Left ventricle myocardium superior (tissue), 1 donor: Measurements from ENCODE around the gene STARD9. TPM values are rescaled to one million over a fixed set of nuclear protein-coding genes. Genes with fewer than 3 reads are reported as not detected.
"Not testable (repeated sequence)": the region's sequence is repeated elsewhere in the genome, so short reads cannot be mapped to it uniquely, and the experiment has no call there.

ENCODE experiments used
- ATAC-seq: fragments of 200-7000 bp; cut with Tn5 transposase; one replicate; pipeline ENCODE4 v1.9.1; 2020; ENCODE audit warnings: mild to moderate bottlenecking, moderate library complexity
- DNase-seq: peaks from one replicate; pipeline ENCODE4 v3.0.0-alpha.2; 2020
- intact Hi-C: fragments of 100-400 bp; cut with micrococcal nuclease; formaldehyde crosslinking; loops from one replicate; pipeline ENCODE4 v1.11.0; 2022
- long read RNA-seq: library from polyadenylated mRNA; unstranded; transcript quantifications from one replicate; pipeline ENCODE4 v2.0.0, GENCODE V29; 2021
- total RNA-seq: library from RNA; stranded (reverse); fragmentation: NEBNext Ultra II Directional; extraction: Animal tissue kit (Norgen Biotek cat#: 25700); gene quantifications from one replicate; pipeline ENCODE4 v1.2.1, GENCODE V29; 2021
- donor health status: DM: no; HTN: yes; CAD: no; lungs with severe emphysema.

Gene STARD9
- total RNA-seq: 6.9 TPM
- long read RNA-seq, partial matches to known transcripts: 3 of 6 reads
- long read RNA-seq, other reads (novel, unspliced or antisense): 3 of 6 reads

- intact Hi-C loops: no loop called here
- peak; percentile 94 for ATAC-seq
- DNase-seq: peak; percentile 99
Observed at GRCh38 chr15:42575188-42576039, at the start of gene STARD9. STARD9 (plus strand) TSS chr15:42575606; CDS start chr15:42575716, 110 bp downstream.

DNA sequence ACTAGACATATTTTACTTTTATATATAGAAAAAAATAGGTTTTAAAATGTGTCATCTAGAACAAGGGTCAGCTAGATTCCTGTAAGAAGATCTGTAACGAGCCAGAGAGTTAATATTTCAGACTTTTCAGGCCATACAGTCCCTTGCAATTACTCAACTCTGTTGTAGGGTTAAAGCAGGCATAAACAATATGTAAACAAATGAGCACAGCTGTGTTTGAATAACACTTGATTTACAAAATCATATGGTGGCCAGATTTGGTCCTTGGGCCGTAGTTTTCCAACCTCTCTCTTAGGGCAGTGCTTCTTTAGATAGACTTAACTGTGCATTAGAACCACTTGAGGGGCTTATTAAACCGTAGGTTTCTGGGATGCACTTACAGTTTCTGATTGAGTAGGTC, 46.4 kb upstream of the STARD9 start:
- DNase-seq (no peak), ATAC-seq (no peak)
- intact Hi-C loops: no loop called here

GRCh38 chr15:42533246-42533645, 42.2 kb upstream of the STARD9 start:
- ATAC-seq (no peak), DNase-seq (no peak)
- intact Hi-C loops: no loop called here

DNA sequence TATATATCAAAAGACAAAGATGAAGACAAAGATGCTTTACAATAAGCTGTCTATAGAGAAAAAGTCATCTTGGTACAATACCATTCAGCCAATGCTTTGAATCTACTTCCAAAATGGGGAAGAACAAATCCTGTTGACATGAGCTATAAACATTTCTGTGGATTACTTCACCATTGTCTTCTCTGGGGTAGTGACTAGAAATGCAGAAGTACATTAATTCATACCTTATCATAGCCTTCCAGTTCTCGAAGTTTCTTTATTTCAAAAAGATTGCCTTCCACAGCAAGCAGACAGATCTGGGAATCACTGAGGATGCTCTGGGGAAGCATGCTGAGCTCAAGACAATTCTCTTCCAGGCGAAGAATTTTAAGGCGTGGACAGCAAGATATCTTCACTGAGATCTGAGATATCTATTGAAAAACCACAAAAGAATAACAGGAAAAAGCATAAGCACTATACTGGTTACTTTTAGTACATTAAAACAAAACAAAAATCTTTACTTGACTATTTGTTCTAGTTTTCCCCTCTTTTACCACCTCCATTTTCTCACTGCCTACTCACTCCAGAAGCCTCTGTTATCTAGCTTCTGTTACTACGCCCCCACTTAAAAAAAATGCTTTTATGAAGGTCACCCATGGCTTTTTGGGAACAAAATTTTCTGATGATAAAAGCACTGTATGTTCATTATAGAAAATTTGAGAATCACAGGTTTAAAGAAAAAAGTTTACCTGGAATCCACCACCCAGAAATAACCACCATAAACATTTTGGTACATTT, 30.4 kb upstream of the STARD9 start:
- ATAC-seq: no peak
- no peak for DNase-seq
- intact Hi-C loops: loop anchor here (10.0 kb wide), 1 partner anchor 100 kb away; no protein-coding TSS in a partner anchor

- peak; percentile 4 for ATAC-seq
- no peak for DNase-seq
- intact Hi-C loops: loop anchor here (10.0 kb wide), 1 partner anchor 97 kb away; no protein-coding TSS in a partner anchor
Observed at GRCh38 chr15:42547918-42548248, 27.5 kb upstream of the STARD9 start.

- peak; percentile 94 for DNase-seq
- peak; percentile 97 for ATAC-seq
- intact Hi-C loops: loop anchor here (10.0 kb wide), 1 partner anchor 96 kb away; no protein-coding TSS in a partner anchor
Observed at GRCh38 chr15:42548249-42549031, 27.0 kb upstream of the STARD9 start, which contains the start of the genes HAUS2 and LRRC57. HAUS2 (plus strand) TSS chr15:42548838; CDS start chr15:42548873, 35 bp downstream. LRRC57 (minus strand) TSS chr15:42548793; CDS start chr15:42548434, 359 bp downstream.

DNA sequence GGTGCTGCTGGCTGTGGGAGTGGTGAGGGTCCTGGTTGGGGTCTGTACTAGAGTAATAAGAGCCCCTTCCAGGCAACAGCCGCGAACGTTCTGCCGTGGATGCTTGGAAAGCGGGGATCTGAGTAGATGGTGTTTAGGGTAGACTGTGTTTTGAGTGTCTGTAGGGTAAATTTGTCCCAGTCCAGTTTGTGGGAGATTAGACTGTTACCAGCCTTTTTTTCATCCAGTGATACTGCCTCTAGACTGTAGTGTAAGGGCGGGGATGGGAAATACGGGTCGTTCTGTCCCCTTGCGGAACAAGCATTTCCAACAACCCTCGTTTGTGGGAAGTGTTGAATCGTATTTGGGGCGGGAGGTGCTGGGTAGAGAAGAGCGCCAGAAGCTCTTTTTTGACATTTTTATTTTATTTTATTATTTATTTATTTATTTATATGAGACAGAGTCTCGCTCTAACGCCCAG, 26.3 kb upstream of the STARD9 start:
- ATAC-seq: peak; percentile 47
- no peak for DNase-seq
- intact Hi-C loops: loop anchor here (10.0 kb wide), 1 partner anchor 96 kb away; no protein-coding TSS in a partner anchor

- intact Hi-C loops: loop anchor here (10.0 kb wide), 1 partner anchor 95 kb away; no protein-coding TSS in a partner anchor
- DNase-seq (no peak), ATAC-seq (no peak)
Observed at GRCh38 chr15:42549741-42550392, 25.5 kb upstream of the STARD9 start.

GRCh38 chr15:42553554-42553953, 21.9 kb upstream of the STARD9 start:
- intact Hi-C loops: no loop called here
- no peak for DNase-seq

DNA sequence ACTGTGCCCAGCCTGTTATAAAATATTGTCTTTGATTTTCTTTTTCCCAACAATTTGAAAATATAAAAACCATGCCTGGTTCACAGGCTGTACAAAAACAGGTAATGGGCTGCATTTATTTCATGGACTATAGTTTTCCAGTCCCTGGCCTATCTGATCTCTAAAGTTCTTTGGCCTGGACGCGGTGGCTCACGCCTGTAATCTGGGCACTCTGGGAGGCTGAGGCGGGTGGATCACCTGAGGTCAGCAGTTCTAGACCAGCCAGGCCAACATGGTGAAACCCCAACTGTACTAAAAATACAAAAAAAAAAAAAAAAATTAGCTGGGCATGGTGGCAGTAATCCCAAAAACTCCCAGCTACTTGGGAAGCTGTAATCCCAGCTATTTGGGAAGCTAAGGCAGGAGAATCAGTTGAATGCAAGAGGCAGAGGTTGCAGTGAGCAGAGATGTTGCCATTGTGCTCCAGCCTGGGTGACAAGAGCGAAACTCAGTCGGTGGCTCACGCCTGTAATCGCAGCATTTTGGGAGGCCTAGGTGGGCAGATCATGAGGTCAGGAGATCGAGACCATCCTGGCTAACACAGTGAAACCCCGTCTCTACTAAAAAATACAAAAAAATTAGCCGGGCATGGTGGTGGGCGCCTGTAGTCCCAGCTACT, 18.7 kb upstream of the STARD9 start:
- intact Hi-C loops, DNase-seq: not testable (repeated sequence)
- ATAC-seq: peak; percentile 33

More at GRCh38 chr15:42553554-42553953, 21.9 kb upstream of the STARD9 start:
- no peak for ATAC-seq

- ATAC-seq (no peak), DNase-seq (no peak)
- intact Hi-C loops: no loop called here
Observed at GRCh38 chr15:42558739-42559138, 16.7 kb upstream of the STARD9 start.

GRCh38 chr15:42576040-42576594, 711 bp downstream of the STARD9 start:
- intact Hi-C loops: no loop called here
- no peak for DNase-seq
- ATAC-seq: no peak

- ATAC-seq (no peak), DNase-seq (no peak)
- intact Hi-C loops: no loop called here
Observed at GRCh38 chr15:42576776-42577175, 1.4 kb downstream of the STARD9 start.

DNA sequence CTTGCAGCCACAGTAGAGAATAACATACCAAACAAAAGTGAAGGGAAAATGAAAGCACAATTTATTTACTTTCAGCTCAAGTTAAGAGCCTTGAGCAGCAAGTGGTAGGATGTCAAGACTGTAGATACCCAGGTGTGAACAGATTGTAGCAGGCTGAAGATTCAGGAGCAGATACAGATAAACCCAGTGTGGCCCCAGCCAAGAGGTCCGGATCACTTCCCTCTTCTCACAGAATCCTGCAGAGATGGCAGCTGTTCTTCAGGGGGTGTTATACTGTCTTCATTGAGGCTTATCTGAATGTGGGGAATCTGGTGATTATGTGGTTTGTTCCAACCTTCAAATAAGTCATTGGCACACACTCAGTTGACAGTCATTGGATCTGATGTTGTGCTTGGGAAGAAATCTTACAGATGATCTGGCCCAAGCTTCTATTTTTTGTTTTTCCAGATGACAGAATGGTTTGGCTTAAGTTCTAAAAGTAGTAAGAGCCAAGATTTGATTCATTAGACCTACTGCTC, 2.2 kb downstream of the STARD9 start:
- ATAC-seq (no peak), DNase-seq (no peak)
- intact Hi-C loops: no loop called here

DNA sequence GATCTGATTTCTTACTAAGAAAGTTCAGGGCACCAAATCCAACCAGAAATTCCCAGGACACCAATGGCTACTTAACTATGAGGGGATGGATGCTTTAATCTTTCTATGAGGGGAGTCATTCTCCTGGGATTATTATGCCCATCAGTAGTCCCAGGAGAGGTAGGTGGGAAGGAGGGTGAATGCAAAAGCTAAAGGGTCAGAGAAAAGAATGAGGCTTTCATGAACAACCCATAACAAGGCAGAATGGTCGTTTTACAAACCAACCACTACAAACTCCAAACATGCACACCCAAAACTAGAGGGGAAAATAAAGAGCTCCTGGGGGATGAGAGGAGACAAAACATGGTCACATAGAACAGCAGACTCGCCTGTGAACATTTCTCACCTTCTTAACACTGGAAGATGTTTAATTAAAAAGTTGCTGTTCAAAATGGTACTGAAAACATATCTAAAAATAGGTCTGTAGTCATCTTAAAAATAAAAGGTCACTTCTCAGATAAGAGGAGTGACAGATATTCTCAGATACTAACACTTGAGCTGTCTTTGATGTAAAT, 3.7 kb downstream of the STARD9 start:
- intact Hi-C loops: no loop called here
- DNase-seq (no peak), ATAC-seq (no peak)

DNA sequence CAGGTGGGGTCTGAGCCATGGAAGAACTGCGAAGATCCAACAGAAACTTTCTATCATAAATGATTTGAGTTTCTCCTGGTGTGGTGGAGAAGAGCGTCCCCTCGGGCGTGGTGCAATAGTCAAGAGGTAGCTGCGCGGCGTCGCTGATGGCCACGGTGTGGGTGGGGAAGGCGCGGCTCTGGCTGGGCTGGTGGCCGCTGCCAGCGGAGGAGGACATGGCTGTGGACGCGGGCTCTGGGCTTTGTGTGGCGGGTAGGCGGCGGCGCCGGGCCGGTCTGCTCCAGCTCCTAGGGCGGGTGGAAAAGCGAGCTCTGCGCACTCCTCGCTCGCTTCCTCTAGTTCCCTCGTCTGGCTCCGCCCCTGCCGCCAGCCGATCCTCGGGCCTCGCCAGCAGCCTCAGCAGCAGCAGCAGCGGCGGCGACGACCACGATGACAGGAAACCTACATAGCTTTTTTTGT, 5.9 kb downstream of the STARD9 start:
- intact Hi-C loops: loop anchor here (10.0 kb wide), 1 partner anchor 74 kb away; no protein-coding TSS in a partner anchor
- DNase-seq (peak; percentile 94), ATAC-seq (peak; percentile 93)
